HEK293 (cell line): ENCODE results near the gene MAML3.
A peak's percentile ranks its signal among the peaks of the same experiment; 100 is the strongest.

Experiments used
- CTCF ChIA-PET: fragments of 350-600 bp; formaldehyde crosslinking; extraction: SDS; loops from one replicate; lab custom pipeline; 2021; ENCODE audit warnings: antibody characterized with exemption; lab: Yijun Ruan, JAX
- POLR2A ChIA-PET: fragments of 300-600 bp; formaldehyde crosslinking; extraction: SDS; loops from one replicate; lab custom pipeline; 2020; ENCODE audit warnings: antibody characterized with exemption, inconsistent platforms; lab: Yijun Ruan, JAX
- H3K27ac ChIP-seq: fragments of 200-500 bp; sonication (Bioruptor generic); 2 replicates; pipeline ENCODE4 v1.5.1; 2014; ENCODE audit warnings: low read depth, low read length, control low read depth, inconsistent platforms; ENCODE audit errors: extremely low read depth
- H3K36me3 ChIP-seq, 2 experiments: fragments of 200-500 bp in 1 of 2; sonication (Bioruptor generic) in 1 of 2; 1 replicate in 1 of 2; 2 replicates in 1 of 2; pipeline ENCODE4 v1.5.1; 2014 to 2017; ENCODE audit warnings: inconsistent platforms in 2 of 2, low read length in 2 of 2; ENCODE audit not compliant: control insufficient read depth in 2 of 2, insufficient read depth in 1 of 2
- H3K4me1 ChIP-seq: fragments of 200-500 bp; sonication (Bioruptor generic); 2 replicates; pipeline ENCODE4 v1.5.1; 2014; ENCODE audit warnings: mild to moderate bottlenecking, low read length, inconsistent platforms; ENCODE audit not compliant: control insufficient read depth, insufficient read depth
- H3K4me3 ChIP-seq: 2 replicates; pipeline ENCODE4 v1.5.1; 2011; ENCODE audit warnings: low read depth, mild to moderate bottlenecking, control low read depth, low read length, moderate library complexity
- H3K9me3 ChIP-seq: fragments of 200-500 bp; sonication (Bioruptor generic); 2 replicates; pipeline ENCODE4 v1.5.1; 2014; ENCODE audit warnings: low read depth, low read length, inconsistent platforms; ENCODE audit not compliant: control insufficient read depth, insufficient read depth
- BCL11B ChIP-seq: fragments of 450-650 bp; formaldehyde crosslinking; IDR thresholded peaks from 2 replicates; pipeline ENCODE4 v1.5.1; 2016; ENCODE audit warnings: low read depth, missing biosample characterization, missing genetic modification characterization
- PRDM10 ChIP-seq: fragments of 450-650 bp; formaldehyde crosslinking; IDR thresholded peaks from 2 replicates; pipeline ENCODE4 v1.5.1; 2016; ENCODE audit warnings: missing biosample characterization, missing genetic modification characterization
- YY1 ChIP-seq: fragments of 450-650 bp; formaldehyde crosslinking; IDR thresholded peaks from 2 replicates; pipeline ENCODE4 v1.5.1; 2018; ENCODE audit warnings: missing biosample characterization, missing genetic modification characterization
- YY2 ChIP-seq: fragments of 450-650 bp; formaldehyde crosslinking; IDR thresholded peaks from 2 replicates; pipeline ENCODE4 v1.5.1; 2016; ENCODE audit warnings: missing biosample characterization, missing genetic modification characterization
- ZBTB20 ChIP-seq: fragments of 450-650 bp; formaldehyde crosslinking; IDR thresholded peaks from 2 replicates; pipeline ENCODE4 v1.5.1; 2016; ENCODE audit warnings: missing biosample characterization, missing genetic modification characterization
- ZFHX2 ChIP-seq: fragments of 450-650 bp; formaldehyde crosslinking; conservative IDR thresholded peaks from 2 replicates; pipeline ENCODE4 v1.5.1; 2016; ENCODE audit warnings: missing biosample characterization, missing genetic modification characterization
- ZIC2 ChIP-seq: fragments of 450-650 bp; formaldehyde crosslinking; IDR thresholded peaks from 2 replicates; pipeline ENCODE4 v1.5.1; 2016; ENCODE audit warnings: missing biosample characterization, missing genetic modification characterization
- ZNF18 ChIP-seq: fragments of 450-650 bp; formaldehyde crosslinking; IDR thresholded peaks from 2 replicates; pipeline ENCODE4 v1.5.1; 2016; ENCODE audit warnings: missing biosample characterization, missing genetic modification characterization
- ZNF19 ChIP-seq: fragments of 450-650 bp; formaldehyde crosslinking; IDR thresholded peaks from 2 replicates; pipeline ENCODE4; 2016; ENCODE audit warnings: missing biosample characterization, missing genetic modification characterization, low read depth
- ZNF2 ChIP-seq: fragments of 450-650 bp; formaldehyde crosslinking; IDR thresholded peaks from 2 replicates; pipeline ENCODE4 v1.5.1; 2016; ENCODE audit warnings: missing biosample characterization, missing genetic modification characterization
- ZNF211 ChIP-seq: fragments of 450-650 bp; formaldehyde crosslinking; IDR thresholded peaks from 2 replicates; pipeline ENCODE4 v1.5.1; 2016; ENCODE audit warnings: low read depth, missing biosample characterization, missing genetic modification characterization
- ZNF24 ChIP-seq: fragments of 450-650 bp; formaldehyde crosslinking; IDR thresholded peaks from 2 replicates; pipeline ENCODE4 v1.5.1; 2016; ENCODE audit warnings: missing biosample characterization, missing genetic modification characterization
- ZNF350 ChIP-seq: fragments of 450-650 bp; formaldehyde crosslinking; IDR thresholded peaks from 2 replicates; pipeline ENCODE4 v1.5.0; 2017; ENCODE audit warnings: missing biosample characterization, mild to moderate bottlenecking, missing genetic modification characterization
- ZNF354C ChIP-seq: fragments of 450-650 bp; formaldehyde crosslinking; IDR thresholded peaks from 2 replicates; pipeline ENCODE4 v1.5.1; 2016; ENCODE audit warnings: missing biosample characterization, missing genetic modification characterization, low read depth, borderline replicate concordance
- ZNF362 ChIP-seq: fragments of 450-650 bp; formaldehyde crosslinking; IDR thresholded peaks from 2 replicates; pipeline ENCODE4 v1.5.1; 2016; ENCODE audit warnings: missing biosample characterization, missing genetic modification characterization
- ZNF391 ChIP-seq: fragments of 450-650 bp; formaldehyde crosslinking; IDR thresholded peaks from 2 replicates; pipeline ENCODE4 v1.5.1; 2016; ENCODE audit warnings: low read depth, missing biosample characterization, missing genetic modification characterization, borderline replicate concordance
- ZNF404 ChIP-seq: fragments of 450-650 bp; formaldehyde crosslinking; IDR thresholded peaks from 2 replicates; pipeline ENCODE4 v1.5.1; 2017; ENCODE audit warnings: missing biosample characterization, missing genetic modification characterization
- ZNF521 ChIP-seq: fragments of 450-650 bp; formaldehyde crosslinking; IDR thresholded peaks from 2 replicates; pipeline ENCODE4 v1.5.1; 2017; ENCODE audit warnings: missing biosample characterization, mild to moderate bottlenecking, missing genetic modification characterization
- ZNF560 ChIP-seq: fragments of 450-650 bp; formaldehyde crosslinking; IDR thresholded peaks from 2 replicates; pipeline ENCODE4 v1.5.1; 2017; ENCODE audit warnings: missing biosample characterization, missing genetic modification characterization, borderline replicate concordance
- ZNF621 ChIP-seq: fragments of 450-650 bp; formaldehyde crosslinking; IDR thresholded peaks from 2 replicates; pipeline ENCODE4 v1.5.1; 2017; ENCODE audit warnings: missing biosample characterization, missing genetic modification characterization
- ZNF660 ChIP-seq: fragments of 450-650 bp; IDR thresholded peaks from 2 replicates; pipeline ENCODE4 v1.5.1; 2018; ENCODE audit warnings: missing biosample characterization, mild to moderate bottlenecking, missing genetic modification characterization

The MAML3 gene

GRCh38 chr4:139942241-139942640 lies 211.7 kb downstream of the MAML3 start (continued):
- TF ChIP-seq ZNF560 (tag by site-specific recombination) (no peak), ZBTB20 (tag by site-specific recombination) (no peak), ZNF362 (no peak), ZIC2 (tag by site-specific recombination) (no peak), YY2 (tag by site-specific recombination) (no peak)

- POLR2A ChIA-PET: interaction anchor here (0.7 kb wide), 1 partner anchor 955 kb away, joined by 5 read pairs; no protein-coding TSS in a partner anchor
- Histone ChIP-seq H3K36me3 (no peaks in the 10 kb centered on the region), H3K27ac (no peak overlapping the region), H3K9me3 (no peaks in the 10 kb centered on the region), H3K4me1 (no peaks in the 10 kb centered on the region), H3K4me3 (no peak overlapping the region)
- TF ChIP-seq ZNF2 (no peak), ZFHX2 (tag by site-specific recombination) (no peak), ZNF660 (tag by site-specific recombination) (no peak), ZNF404 (tag by site-specific recombination) (no peak), PRDM10 (peak; percentile 79), ZNF350 (tag by site-specific recombination) (no peak)
- CTCF ChIA-PET: no interaction called here
These were observed 213.4 kb downstream of the MAML3 start for GRCh38 chr4:139940600-139940999.

- Histone ChIP-seq H3K4me1 (no peaks in the 10 kb centered on the region), H3K4me3 (no peak overlapping the region), H3K27ac (no peak overlapping the region), H3K36me3 (no peaks in the 10 kb centered on the region), H3K9me3 (no peaks in the 10 kb centered on the region)
- CTCF ChIA-PET: no interaction called here
- TF ChIP-seq ZNF391 (tag by site-specific recombination): no peak
- no peak for TF ChIP-seq ZNF19 (tag by site-specific recombination)
- no peak for TF ChIP-seq ZNF621 (tag by site-specific recombination)
- no peak for TF ChIP-seq ZNF354C (tag by site-specific recombination)
- TF ChIP-seq YY1 (tag by site-specific recombination): no peak
- no peak for TF ChIP-seq BCL11B
- TF ChIP-seq ZNF521 (tag by site-specific recombination): no peak
- no peak for TF ChIP-seq ZNF24 (tag by site-specific recombination)
- no peak for TF ChIP-seq ZNF211
- TF ChIP-seq ZNF18: no peak
- POLR2A ChIA-PET: no interaction called here
These were observed 215.6 kb downstream of the MAML3 start for GRCh38 chr4:139938414-139938813.
